GM19239 (cell line): ENCODE data around the gene NTRK2.

Experiments used
- DNase-seq: peaks from one replicate; pipeline ENCODE4 v3.0.0; 2011; ENCODE audit warnings: low spot score; ENCODE audit not compliant: insufficient read length
- FAIRE-seq: peaks from 2 replicates; lab custom pipeline; 2011; peaks lifted over from hg19 to GRCh38; lab: Jason Lieb, UNC

NTRK2 gene

GRCh38 chr9:84811072-84811750 lies 141.7 kb downstream of the NTRK2 start:
- FAIRE-seq (no peak), DNase-seq (no peak)

DNA sequence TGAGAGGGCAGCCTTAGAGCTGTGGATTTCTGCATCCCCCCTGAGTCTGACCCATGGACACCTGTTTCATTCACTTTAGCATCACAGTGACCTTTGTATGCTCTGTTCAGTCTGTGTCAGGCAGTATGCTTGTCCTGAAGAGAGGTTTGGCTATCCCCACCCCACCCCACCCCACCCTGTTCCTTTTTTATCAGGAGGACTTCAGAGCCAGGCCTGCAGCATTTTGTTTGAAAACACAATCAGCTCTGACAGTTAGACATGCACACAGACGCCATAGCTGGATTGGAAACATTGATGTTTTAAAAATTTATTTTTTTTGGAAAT lies 142.2 kb downstream of the NTRK2 start:
- DNase-seq, result no peak
- FAIRE-seq, result no peak

DNA sequence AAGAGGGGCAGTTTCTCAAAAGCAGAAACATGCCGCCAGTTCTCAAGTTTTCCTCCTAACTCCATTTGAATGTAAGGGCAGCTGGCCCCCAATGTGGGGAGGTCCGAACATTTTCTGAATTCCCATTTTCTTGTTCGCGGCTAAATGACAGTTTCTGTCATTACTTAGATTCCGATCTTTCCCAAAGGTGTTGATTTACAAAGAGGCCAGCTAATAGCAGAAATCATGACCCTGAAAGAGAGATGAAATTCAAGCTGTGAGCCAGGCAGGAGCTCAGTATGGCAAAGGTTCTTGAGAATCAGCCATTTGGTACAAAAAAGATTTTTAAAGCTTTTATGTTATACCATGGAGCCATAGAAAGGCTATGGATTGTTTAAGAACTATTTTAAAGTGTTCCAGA lies 142.8 kb downstream of the NTRK2 start:
- no peak for FAIRE-seq
- DNase-seq, result no peak

GRCh38 chr9:84812847-84813246 lies 143.3 kb downstream of the NTRK2 start:
- FAIRE-seq (no peak), DNase-seq (no peak)

GRCh38 chr9:84815554-84815953 lies 146.0 kb downstream of the NTRK2 start:
- FAIRE-seq, result no peak
- DNase-seq, result no peak

DNA sequence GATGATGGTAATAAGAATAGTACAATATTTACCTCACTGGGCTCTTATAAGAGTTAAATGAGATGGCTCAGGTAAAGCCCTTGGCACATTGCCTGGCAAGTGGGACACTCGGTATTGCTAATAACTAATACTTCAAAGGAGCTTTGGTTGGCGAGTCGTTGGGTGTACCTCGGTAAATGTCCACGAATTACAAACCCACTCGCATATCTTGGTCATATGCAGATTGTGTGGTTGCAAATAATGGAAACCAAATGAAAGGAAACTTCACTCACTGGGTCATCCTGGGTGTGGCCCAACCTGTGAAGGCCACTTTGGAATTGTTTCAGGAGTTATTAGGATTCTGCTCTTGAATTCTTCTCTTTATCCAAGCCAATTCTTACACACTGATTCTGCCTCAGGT lies 147.5 kb downstream of the NTRK2 start:
- FAIRE-seq (no peak), DNase-seq (no peak)

GRCh38 chr9:84818791-84819190 lies 149.3 kb downstream of the NTRK2 start:
- DNase-seq (no peak), FAIRE-seq (no peak)

GRCh38 chr9:84819491-84819991 lies 150.0 kb downstream of the NTRK2 start:
- FAIRE-seq, result no peak
- DNase-seq, result no peak

GRCh38 chr9:84821431-84821830 lies 151.9 kb downstream of the NTRK2 start:
- no peak for FAIRE-seq
- DNase-seq, result no peak

- DNase-seq (peak; percentile 4), FAIRE-seq (peak; percentile 56)
Measured at GRCh38 chr9:84822589-84823233, 153.2 kb downstream of the NTRK2 start.

DNA sequence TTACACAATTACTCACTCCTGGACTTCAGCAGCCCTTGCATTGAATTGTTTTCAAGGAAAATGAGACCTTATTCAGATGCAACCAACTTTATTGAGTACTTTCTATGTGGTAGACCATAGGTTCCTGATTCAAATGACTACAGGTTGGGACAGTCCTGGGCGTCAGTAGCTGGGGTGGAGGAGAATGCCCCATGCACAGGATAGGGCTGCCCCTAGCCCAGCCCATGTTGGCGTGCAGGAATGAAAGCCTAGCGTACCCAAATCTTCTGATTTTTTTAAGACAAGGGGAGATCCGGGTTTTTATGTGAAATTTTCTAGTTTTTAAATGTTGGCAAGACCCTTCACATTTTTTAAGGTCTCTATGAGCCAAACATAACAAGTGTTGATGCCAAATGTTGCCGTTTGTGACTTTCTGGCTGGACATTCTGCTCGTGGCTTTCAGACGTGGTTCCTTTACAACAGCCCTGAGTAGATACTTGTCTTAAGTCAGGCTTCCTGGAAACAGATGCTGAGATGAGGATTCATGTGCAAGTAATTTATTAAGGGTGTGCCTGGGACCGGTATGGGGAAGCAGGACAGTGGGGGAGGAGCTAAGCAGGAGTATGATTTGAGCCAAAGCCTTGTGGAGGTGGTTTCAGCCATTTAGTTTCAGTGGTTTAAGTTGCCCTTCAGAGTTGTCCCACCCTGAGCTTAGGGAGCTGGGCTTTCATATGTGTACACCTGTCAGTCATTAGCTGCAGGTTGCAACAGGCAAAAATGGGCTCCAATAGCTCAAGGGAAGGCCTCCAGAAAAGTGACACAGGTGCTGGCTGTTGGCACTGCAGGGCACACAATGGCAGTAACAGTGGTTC lies 154.1 kb downstream of the NTRK2 start:
- DNase-seq (peak; percentile 5), FAIRE-seq (no peak)

GRCh38 chr9:84827216-84827765 lies 157.8 kb downstream of the NTRK2 start:
- FAIRE-seq (no peak), DNase-seq (no peak)

- DNase-seq (no peak), FAIRE-seq (no peak)
Measured at GRCh38 chr9:84828046-84828445, 158.5 kb downstream of the NTRK2 start.

- DNase-seq, result no peak
- no peak for FAIRE-seq
Measured at GRCh38 chr9:84829471-84829870, 159.9 kb downstream of the NTRK2 start.

DNA sequence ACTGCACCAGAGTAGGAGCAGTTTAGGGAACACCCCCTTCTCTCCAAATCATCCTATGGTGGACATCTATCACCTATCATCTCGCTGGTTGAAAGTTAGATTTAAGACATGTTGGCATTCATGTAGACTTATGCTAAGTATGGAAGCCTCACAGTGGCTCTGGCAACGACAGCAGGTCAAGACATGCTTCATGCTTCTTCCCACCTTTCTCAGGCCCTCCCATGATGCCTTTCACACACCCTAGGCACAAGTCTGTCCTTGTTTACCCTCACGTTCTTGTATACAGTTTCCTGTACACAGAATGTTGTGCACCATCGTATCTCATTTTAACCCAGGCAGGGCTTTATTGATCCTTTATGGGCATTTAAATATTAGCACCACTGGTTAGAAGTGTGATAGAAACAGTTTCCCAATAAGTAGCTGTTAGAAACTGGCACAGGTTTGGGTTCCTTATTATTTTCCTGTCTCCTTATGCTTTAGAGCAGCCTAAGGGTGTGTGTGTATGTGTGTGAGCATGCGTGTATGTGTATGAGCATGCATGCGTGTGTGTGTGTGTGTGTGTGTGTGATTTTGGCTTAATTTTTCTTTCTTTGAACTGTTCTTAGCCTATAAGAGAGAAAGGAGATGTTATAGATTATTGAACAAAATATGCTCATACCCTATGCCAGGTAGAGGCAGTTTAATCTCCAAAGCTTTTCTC lies 160.6 kb downstream of the NTRK2 start:
- no peak for DNase-seq
- no peak for FAIRE-seq

DNA sequence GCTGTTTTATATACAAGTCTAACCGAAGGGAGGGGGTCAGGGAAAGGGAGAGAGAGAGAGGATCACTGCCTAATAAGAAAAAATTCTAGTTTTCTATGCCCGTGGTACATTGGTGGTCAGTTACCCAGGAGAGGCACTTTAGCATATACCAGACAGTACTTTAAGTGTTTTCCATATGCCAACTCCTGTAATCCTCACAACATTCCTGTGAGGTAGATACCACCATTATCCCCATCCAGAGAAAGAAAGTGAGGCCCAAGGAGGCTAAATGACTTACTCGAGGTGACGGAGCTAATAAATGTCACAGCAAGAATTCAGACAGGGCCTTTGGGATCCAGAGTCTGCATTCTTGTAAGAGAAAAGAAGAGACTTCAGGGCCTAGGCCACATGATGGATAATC lies 161.8 kb downstream of the NTRK2 start:
- FAIRE-seq, result no peak
- DNase-seq, result no peak

DNA sequence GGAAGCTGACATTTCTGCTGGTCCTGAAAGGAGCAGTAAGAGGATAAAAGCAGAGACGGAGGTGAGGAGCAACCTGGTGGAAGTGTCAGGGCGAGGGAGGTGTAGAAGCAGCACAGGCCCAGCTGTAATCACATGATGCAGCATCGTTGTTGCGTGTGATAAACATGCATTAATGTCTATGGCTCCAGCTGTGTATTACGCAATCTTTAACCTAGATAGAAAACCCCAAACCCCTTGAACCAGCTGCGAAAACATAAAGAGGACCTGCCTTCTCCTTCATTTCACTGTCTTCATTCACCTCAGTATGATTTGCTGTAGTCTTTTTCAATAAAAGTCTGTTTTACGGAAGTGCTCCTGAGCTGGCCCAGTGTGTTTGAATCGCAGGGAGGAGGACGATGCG lies 162.9 kb downstream of the NTRK2 start:
- no peak for FAIRE-seq

GRCh38 chr9:84834426-84834825 lies 164.9 kb downstream of the NTRK2 start:
- FAIRE-seq (no peak), DNase-seq (no peak)

More for the DNA sequence above, 162.9 kb downstream of the NTRK2 start:
- DNase-seq, result no peak

DNA sequence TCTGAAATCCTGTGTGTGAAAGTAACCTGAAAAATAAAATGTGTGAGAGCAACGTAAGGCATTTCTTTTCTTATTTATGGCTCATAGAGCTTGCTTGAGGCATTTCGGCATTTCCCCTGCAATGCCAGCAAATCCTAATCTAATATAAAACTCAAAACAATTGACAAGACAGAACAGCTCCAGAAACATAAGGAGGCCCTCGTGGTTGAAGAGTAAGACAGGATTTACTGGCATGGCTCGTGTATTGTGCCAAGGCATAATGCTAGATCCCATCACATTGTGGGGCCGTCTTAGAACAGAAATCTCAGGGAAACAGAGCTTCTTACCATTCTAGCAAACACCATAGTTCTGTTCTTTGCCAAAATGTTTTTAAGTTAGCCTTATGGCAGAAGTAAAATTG lies 166.2 kb downstream of the NTRK2 start:
- no peak for DNase-seq
- FAIRE-seq, result no peak

DNA sequence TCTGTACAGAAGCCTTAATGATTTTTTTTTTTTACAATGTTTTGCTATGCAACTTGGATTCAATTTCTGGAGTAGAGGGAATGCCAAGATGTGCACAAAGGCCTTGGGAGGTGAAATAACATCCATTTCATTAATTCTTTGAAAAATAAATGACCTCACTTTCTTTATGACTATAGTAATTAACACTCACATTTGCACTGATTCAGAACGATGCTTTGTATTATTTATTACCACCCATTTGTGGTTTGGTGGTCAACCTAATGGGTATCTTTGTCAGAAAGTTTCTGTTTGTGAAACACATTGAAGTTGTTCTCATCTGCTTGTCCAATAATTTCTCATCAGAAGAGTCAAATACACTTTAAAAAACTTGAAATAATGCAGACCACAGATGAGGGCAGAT lies 169.3 kb downstream of the NTRK2 start:
- DNase-seq, result no peak
- no peak for FAIRE-seq
